ENCODE results near the gene NEMF.

- TF ChIP-seq POLR2AphosphoS5 (IDR thresholded peaks at IDR 0.05) (no peak), CTCF (IDR thresholded peaks at IDR 0.05) (no peak)
Observed at GRCh38 chr14:49786315-49786714, 66.3 kb downstream of the NEMF start.
